Endothelial cell (in vitro differentiated cells): ENCODE results near the gene ANXA11. TPM values are rescaled to one million over a fixed set of nuclear protein-coding genes. Genes with fewer than 3 reads are reported as not detected.
A peak's percentile ranks its signal among the peaks of the same experiment; 100 is the strongest.
"Not testable (repeated sequence)": the region's sequence is repeated elsewhere in the genome, so short reads cannot be mapped to it uniquely, and the experiment has no call there.

Experiments
- DNase-seq: peaks from one replicate; pipeline ENCODE4 v3.0.0; 2021; ENCODE audit warnings: low spot score
- H3K27ac Mint-ChIP-seq: one replicate; pipeline ENCODE4 v1.8.0; 2021; ENCODE audit warnings: mixed read lengths, inconsistent platforms; ENCODE audit not compliant: unreplicated experiment
- H3K27me3 Mint-ChIP-seq: one replicate; pipeline ENCODE4 v1.8.0; 2021; ENCODE audit warnings: mild to moderate bottlenecking, moderate library complexity, mixed read lengths, inconsistent platforms; ENCODE audit not compliant: unreplicated experiment
- H3K36me3 Mint-ChIP-seq: one replicate; pipeline ENCODE4 v1.8.0; 2021; ENCODE audit warnings: mild to moderate bottlenecking, low read depth, mixed read lengths, inconsistent platforms; ENCODE audit not compliant: unreplicated experiment
- H3K4me1 Mint-ChIP-seq: one replicate; pipeline ENCODE4 v1.8.0; 2021; ENCODE audit warnings: mild to moderate bottlenecking, mixed read lengths, inconsistent platforms; ENCODE audit not compliant: unreplicated experiment
- H3K4me3 Mint-ChIP-seq: one replicate; pipeline ENCODE4 v1.8.0; 2021; ENCODE audit warnings: mild to moderate bottlenecking, mixed read lengths, inconsistent platforms; ENCODE audit not compliant: unreplicated experiment
- H3K9me3 Mint-ChIP-seq: one replicate; pipeline ENCODE4 v1.8.0; 2021; ENCODE audit warnings: mixed read lengths, inconsistent platforms; ENCODE audit not compliant: unreplicated experiment
- CTCF ChIP-seq: fragments of 200-600 bp; sonication (generic); IDR thresholded peaks from one replicate; pipeline ENCODE4 v1.5.0; 2021; ENCODE audit warnings: antibody characterized with exemption; ENCODE audit not compliant: unreplicated experiment
- long read RNA-seq: library from polyadenylated mRNA; unstranded; transcript quantifications from one replicate; pipeline ENCODE4 v2.0.0, GENCODE V29; 2020; ENCODE audit not compliant: unreplicated experiment
- total RNA-seq: library from RNA; stranded (reverse); fragmentation: NEBNext Ultra II Directional; extraction: Animal tissue kit (Norgen Biotek cat#: 25700); gene quantifications from one replicate; pipeline ENCODE4 v1.2.1, GENCODE V29; 2021; ENCODE audit not compliant: unreplicated experiment

The ANXA11 gene
- 133 TPM for total RNA-seq
- long read RNA-seq, full-length matches to known transcripts: 91 of 117 reads
- long read RNA-seq, partial matches to known transcripts: 12 of 117 reads
- long read RNA-seq, other reads (novel, unspliced or antisense): 14 of 117 reads

GRCh38 chr10:80205477-80206276, at the start of gene ANXA11:
ANXA11 (minus strand) TSS chr10:80205537; CDS start chr10:80172861, 32,676 bp downstream.
- Mint-ChIP-seq H3K36me3 (peaks cover 6% of the 10 kb centered on the region), H3K9me3 (no peaks in the 10 kb centered on the region), H3K4me3 (peak within 1 kb of the TSS; percentile 94), H3K27ac (peak within 1 kb of the TSS; percentile 85), H3K27me3 (peaks cover 19% of the 10 kb centered on the region), H3K4me1 (peaks cover 42% of the 10 kb centered on the region)
- DNase-seq: peak; percentile 72
- no peak for TF ChIP-seq CTCF

GRCh38 chr10:80254726-80255125, 49.4 kb upstream of the ANXA11 start:
- not testable (repeated sequence) for DNase-seq, H3K27ac Mint-ChIP-seq, H3K27me3 Mint-ChIP-seq, H3K9me3 Mint-ChIP-seq, H3K36me3 Mint-ChIP-seq, H3K4me1 Mint-ChIP-seq, H3K4me3 Mint-ChIP-seq

- H3K9me3 Mint-ChIP-seq, H3K36me3 Mint-ChIP-seq, H3K27me3 Mint-ChIP-seq, H3K4me1 Mint-ChIP-seq, H3K4me3 Mint-ChIP-seq, DNase-seq, H3K27ac Mint-ChIP-seq: not testable (repeated sequence)
Measured at GRCh38 chr10:80253963-80254271, 48.6 kb upstream of the ANXA11 start.

- no peak for TF ChIP-seq CTCF
- peaks cover 10% of the 10 kb centered on the region for H3K27me3 Mint-ChIP-seq
- H3K4me1 Mint-ChIP-seq: peaks cover 3% of the 10 kb centered on the region
- no peak overlapping the region for H3K27ac Mint-ChIP-seq
- H3K36me3 Mint-ChIP-seq: no peaks in the 10 kb centered on the region
- no peaks in the 10 kb centered on the region for H3K9me3 Mint-ChIP-seq
- no peak overlapping the region for H3K4me3 Mint-ChIP-seq
- no peak for DNase-seq
Measured at GRCh38 chr10:80253266-80253962, 48.1 kb upstream of the ANXA11 start.

- H3K4me1 Mint-ChIP-seq: peaks cover 3% of the 10 kb centered on the region
- H3K36me3 Mint-ChIP-seq: no peaks in the 10 kb centered on the region
- no peaks in the 10 kb centered on the region for H3K9me3 Mint-ChIP-seq
- H3K4me3 Mint-ChIP-seq: no peak overlapping the region
- no peak for TF ChIP-seq CTCF
- H3K27me3 Mint-ChIP-seq: peaks cover 10% of the 10 kb centered on the region
- no peak overlapping the region for H3K27ac Mint-ChIP-seq
- DNase-seq: no peak
Measured at GRCh38 chr10:80252296-80252887, 47.1 kb upstream of the ANXA11 start.

GRCh38 chr10:80251703-80252280, 46.5 kb upstream of the ANXA11 start:
- not testable (repeated sequence) for DNase-seq, H3K27ac Mint-ChIP-seq, H3K4me3 Mint-ChIP-seq, H3K9me3 Mint-ChIP-seq, H3K36me3 Mint-ChIP-seq, H3K27me3 Mint-ChIP-seq, H3K4me1 Mint-ChIP-seq

GRCh38 chr10:80250399-80250798, 45.1 kb upstream of the ANXA11 start:
- not testable (repeated sequence) for H3K9me3 Mint-ChIP-seq, H3K4me1 Mint-ChIP-seq, DNase-seq, H3K27ac Mint-ChIP-seq, H3K36me3 Mint-ChIP-seq, H3K4me3 Mint-ChIP-seq, H3K27me3 Mint-ChIP-seq

GRCh38 chr10:80249906-80250305, 44.6 kb upstream of the ANXA11 start:
- H3K4me1 Mint-ChIP-seq, H3K9me3 Mint-ChIP-seq, H3K36me3 Mint-ChIP-seq, H3K27me3 Mint-ChIP-seq, H3K27ac Mint-ChIP-seq, DNase-seq, H3K4me3 Mint-ChIP-seq: not testable (repeated sequence)
